Lower leg skin (tissue), 4 donors: ENCODE results near the gene ZNF317. TPM values are rescaled to one million over a fixed set of nuclear protein-coding genes. Genes with fewer than 3 reads are reported as not detected.

Experiments
- DNase-seq, 2 donors: peaks; one replicate each; pipeline ENCODE4 v3.0.0-alpha.2; 2019; ENCODE audit warnings: low spot score in 2 of 2
- H3K4me3 ChIP-seq: fragments of 200-600 bp; sonication (generic); 2 replicates; pipeline ENCODE4 v1.5.1; 2017; ENCODE audit warnings: mild to moderate bottlenecking, low read depth; ENCODE audit not compliant: poor library complexity, severe bottlenecking
- POLR2A ChIP-seq, 2 donors: fragments of 450-650 bp; IDR thresholded peaks; one replicate each; pipeline ENCODE4 v1.6.1; 2016 to 2017; ENCODE audit warnings: antibody characterized with exemption in 2 of 2, mild to moderate bottlenecking in 1 of 2, moderate library complexity in 1 of 2
- WGBS, 2 donors: methylation state at CpG; one replicate each; pipeline ENCODE4 v1.1.5; 2018; 5-methylcytosine and 5-hydroxymethylcytosine counted together
- intact Hi-C: fragments of 100-400 bp; cut with DNase I; formaldehyde crosslinking; loops from one replicate; pipeline ENCODE4 v1.15.0; 2023; ENCODE audit warnings: low total_unique reads
- total RNA-seq, 4 donors: library from RNA; depleted of rRNA; stranded (reverse); fragments of >200 nt; gene quantifications; one replicate each; pipeline ENCODE4 v1.1.0, GENCODE V29; 2016
- TF ChIP-seq, protein P1 (sequence below), 3 donors: fragments of 450-650 bp; IDR thresholded peaks; one replicate each; pipeline ENCODE4 v1.5.1; 2016; ENCODE audit warnings: antibody characterized with exemption in 3 of 3, mild to moderate bottlenecking in 3 of 3, moderate library complexity in 2 of 3

Gene ZNF317
- total RNA-seq, 4 donors from 2014 or later = 19.4 to 32.4 (median 29.3) TPM

DNA sequence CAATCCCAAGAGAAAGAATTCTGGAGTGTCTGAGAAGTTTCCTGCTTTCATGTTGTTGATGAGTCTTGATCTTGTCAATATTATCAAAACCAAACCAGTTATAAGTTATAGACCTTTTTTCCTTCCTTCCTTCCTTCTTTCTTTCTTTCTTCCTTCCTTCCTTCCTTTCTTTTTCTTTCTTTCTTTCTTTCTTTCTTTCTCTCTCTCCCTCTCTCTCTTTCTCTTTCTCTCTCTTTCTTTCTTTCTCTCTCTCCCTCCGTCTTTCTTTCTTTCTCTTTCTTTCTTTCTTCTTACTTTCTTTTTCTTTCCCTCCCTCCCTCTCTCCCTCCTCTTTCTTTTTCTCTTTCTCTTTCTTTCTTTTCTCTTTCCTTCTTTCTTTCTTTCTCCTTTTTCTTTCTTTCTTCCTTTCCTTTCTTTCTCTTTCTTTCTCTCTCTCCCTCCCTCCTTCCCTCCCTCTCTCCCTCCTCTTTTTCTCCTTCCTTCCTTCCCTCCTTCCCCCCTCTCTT lies 13.2 kb upstream of the ZNF317 start, which contains the start of gene OR7G3:
OR7G3 (minus strand) TSS at position 51 of the 506 bp plus-strand sequence; CDS start at position 51, 0 bp downstream.
- no peak for DNase-seq
- H3K4me3 ChIP-seq = no peak within 1 kb of the TSS
- TF ChIP-seq POLR2A (IDR thresholded peaks at IDR 0.05) = no peak
- TF ChIP-seq, protein P1, sequence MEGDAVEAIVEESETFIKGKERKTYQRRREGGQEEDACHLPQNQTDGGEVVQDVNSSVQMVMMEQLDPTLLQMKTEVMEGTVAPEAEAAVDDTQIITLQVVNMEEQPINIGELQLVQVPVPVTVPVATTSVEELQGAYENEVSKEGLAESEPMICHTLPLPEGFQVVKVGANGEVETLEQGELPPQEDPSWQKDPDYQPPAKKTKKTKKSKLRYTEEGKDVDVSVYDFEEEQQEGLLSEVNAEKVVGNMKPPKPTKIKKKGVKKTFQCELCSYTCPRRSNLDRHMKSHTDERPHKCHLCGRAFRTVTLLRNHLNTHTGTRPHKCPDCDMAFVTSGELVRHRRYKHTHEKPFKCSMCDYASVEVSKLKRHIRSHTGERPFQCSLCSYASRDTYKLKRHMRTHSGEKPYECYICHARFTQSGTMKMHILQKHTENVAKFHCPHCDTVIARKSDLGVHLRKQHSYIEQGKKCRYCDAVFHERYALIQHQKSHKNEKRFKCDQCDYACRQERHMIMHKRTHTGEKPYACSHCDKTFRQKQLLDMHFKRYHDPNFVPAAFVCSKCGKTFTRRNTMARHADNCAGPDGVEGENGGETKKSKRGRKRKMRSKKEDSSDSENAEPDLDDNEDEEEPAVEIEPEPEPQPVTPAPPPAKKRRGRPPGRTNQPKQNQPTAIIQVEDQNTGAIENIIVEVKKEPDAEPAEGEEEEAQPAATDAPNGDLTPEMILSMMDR (IDR thresholded peaks at IDR 0.05) = no peak
- WGBS, 2 donors = 86% methylated on average over 1 of the region's 1 CpG; no CpG with 5 or more reads in 1 of the 2 donors
- intact Hi-C loops = loop anchor here (5.0 kb wide), 1 partner anchor 860 kb away; no protein-coding TSS in a partner anchor

DNA sequence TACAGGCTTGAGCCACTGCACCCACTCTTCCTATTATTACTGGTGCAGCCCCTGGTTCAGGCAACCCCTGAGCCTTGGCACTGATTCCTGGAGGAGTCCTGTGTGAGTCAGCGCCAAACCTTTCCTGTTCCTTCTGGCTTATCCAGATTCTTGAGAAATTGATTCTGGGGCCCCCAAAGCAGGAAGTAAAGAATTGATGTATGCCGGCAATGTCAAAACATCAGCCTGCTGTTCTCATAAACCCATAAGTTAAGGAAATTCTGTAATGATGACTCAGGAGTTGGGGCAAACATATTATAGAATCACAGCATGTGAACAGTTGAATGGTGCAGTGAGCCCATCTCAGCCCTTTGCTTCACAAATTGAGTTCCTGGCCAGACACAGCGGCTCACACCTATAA lies 12.0 kb upstream of the ZNF317 start:
- H3K4me3 ChIP-seq = no peak overlapping the region
- DNase-seq = no peak
- WGBS, 2 donors = 50 to 58% methylated on average over 3 of the region's 3 CpGs
- TF ChIP-seq, protein P1 (IDR thresholded peaks at IDR 0.05) = no peak
- no peak for TF ChIP-seq POLR2A (IDR thresholded peaks at IDR 0.05)
- intact Hi-C loops = loop anchor here (5.0 kb wide), 1 partner anchor 859 kb away; no protein-coding TSS in a partner anchor

DNA sequence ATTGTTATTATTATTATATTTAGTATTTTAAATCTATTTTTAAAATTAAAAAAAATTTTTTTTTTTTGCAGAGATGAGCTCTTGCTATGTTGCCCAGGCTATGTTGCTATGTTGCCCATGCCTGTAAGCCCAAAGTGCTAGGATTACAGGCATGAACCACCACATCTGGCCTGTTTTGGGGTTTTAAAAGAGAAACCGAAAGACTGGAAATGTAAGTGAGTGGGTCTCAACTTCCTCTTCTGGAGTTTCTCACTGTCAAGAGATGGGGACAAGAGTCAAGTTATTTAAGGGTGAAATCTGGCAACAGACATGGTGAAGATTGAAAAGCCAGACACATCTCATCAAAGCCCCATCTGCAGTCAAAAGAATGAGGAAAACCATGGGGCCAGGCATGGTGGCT lies 9.2 kb upstream of the ZNF317 start:
- H3K4me3 ChIP-seq = no peak overlapping the region
- TF ChIP-seq POLR2A (IDR thresholded peaks at IDR 0.05) = no peak
- TF ChIP-seq, protein P1 (IDR thresholded peaks at IDR 0.05) = no peak
- DNase-seq = no peak
- WGBS, 2 donors = 39 to 54% methylated on average over 1 of the region's 1 CpG
- intact Hi-C loops = no loop called here

GRCh38 chr19:9132422-9132821 lies 7.8 kb upstream of the ZNF317 start:
- H3K4me3 ChIP-seq = no peak overlapping the region
- 39 to 42% methylated on average over 5 of the region's 5 CpGs for WGBS, 2 donors
- intact Hi-C loops = no loop called here
- TF ChIP-seq, protein P1 (IDR thresholded peaks at IDR 0.05) = no peak
- no peak for TF ChIP-seq POLR2A (IDR thresholded peaks at IDR 0.05)
- no peak for DNase-seq

DNA sequence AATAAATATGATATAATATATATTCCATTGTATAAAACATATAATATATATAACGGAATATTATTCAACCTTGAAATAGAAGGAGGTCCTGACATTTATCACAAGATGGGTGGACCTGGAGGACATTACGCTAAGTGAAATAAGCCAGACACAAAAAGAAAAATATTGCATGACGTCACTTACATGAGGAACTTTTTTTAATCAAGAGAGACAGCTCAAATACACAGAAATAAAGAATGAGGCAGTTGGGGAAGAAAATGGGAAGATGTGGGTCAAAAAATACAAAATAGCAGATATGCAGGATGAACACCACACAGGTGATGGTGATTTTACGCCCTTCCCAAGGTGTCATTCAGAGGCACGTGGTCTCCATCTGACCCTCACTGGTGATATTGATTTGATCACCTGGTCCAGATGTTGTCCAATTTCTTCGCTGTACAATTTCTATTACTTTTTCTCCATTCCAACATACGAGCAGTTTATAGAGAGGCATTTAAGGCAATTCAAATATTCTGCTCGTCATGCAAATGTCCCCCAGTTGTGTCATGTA lies 513 bp upstream of the ZNF317 start:
- no peak for DNase-seq
- TF ChIP-seq, protein P1 (IDR thresholded peaks at IDR 0.05) = no peak
- no peak for TF ChIP-seq POLR2A (IDR thresholded peaks at IDR 0.05)
- WGBS, 2 donors = 27 to 30% methylated on average over 8 of the region's 8 CpGs
- peak overlapping the region; percentile 98 for H3K4me3 ChIP-seq
- intact Hi-C loops = loop anchor here (10.0 kb wide), 1 partner anchor 1535 kb away; no protein-coding TSS in a partner anchor
